Activated naive CD4-positive, alpha-beta T cell treated with anti-CD3 and anti-CD28 coated beads, Interleukin-2, amount 50 U/mL, for 16 hours (primary cell): ENCODE results near the gene CDPF1.

Source experiments
- DNase-seq: peaks from one replicate; pipeline ENCODE4 v3.0.0-alpha.2; 2020

The CDPF1 gene

GRCh38 chr22:46250035-46250782, at the start of gene CDPF1:
TSS of gene CDPF1 (minus strand) at chr22:46250293. CDS start at chr22:46248284, 2,009 bp downstream.
- DNase-seq: peak; percentile 94

- no peak for DNase-seq
These were observed 49.0 kb upstream of the CDPF1 start for GRCh38 chr22:46299101-46299500.

GRCh38 chr22:46297151-46297812, 47.2 kb upstream of the CDPF1 start:
- no peak for DNase-seq

GRCh38 chr22:46296257-46297150, 46.4 kb upstream of the CDPF1 start, which contains the start of gene GTSE1:
TSS of gene GTSE1 (plus strand) at chr22:46296870. CDS start at chr22:46297401, 531 bp downstream.
- peak; percentile 95 for DNase-seq

GRCh38 chr22:46295277-46295971, 45.3 kb upstream of the CDPF1 start:
- DNase-seq: no peak

GRCh38 chr22:46294784-46295183, 44.7 kb upstream of the CDPF1 start:
- no peak for DNase-seq

GRCh38 chr22:46293577-46294260, 43.6 kb upstream of the CDPF1 start:
- no peak for DNase-seq

- DNase-seq: no peak
These were observed 42.6 kb upstream of the CDPF1 start for GRCh38 chr22:46292732-46293131.

- DNase-seq: no peak
These were observed 42.1 kb upstream of the CDPF1 start for GRCh38 chr22:46292173-46292572.

GRCh38 chr22:46290843-46291785, 41.0 kb upstream of the CDPF1 start:
- no peak for DNase-seq

- DNase-seq: no peak
These were observed 40.2 kb upstream of the CDPF1 start for GRCh38 chr22:46290121-46290842.

- DNase-seq: no peak
These were observed 39.3 kb upstream of the CDPF1 start for GRCh38 chr22:46289244-46289891.

- DNase-seq: no peak
These were observed 38.8 kb upstream of the CDPF1 start for GRCh38 chr22:46288846-46289243.

- no peak for DNase-seq
These were observed 38.0 kb upstream of the CDPF1 start for GRCh38 chr22:46287873-46288751.

GRCh38 chr22:46286941-46287872, 37.1 kb upstream of the CDPF1 start:
- no peak for DNase-seq

GRCh38 chr22:46286006-46286405, 35.9 kb upstream of the CDPF1 start:
- DNase-seq: no peak
